Measurements from ENCODE around the gene C19orf67. TPM values are rescaled to one million over a fixed set of nuclear protein-coding genes. Genes with fewer than 3 reads are reported as not detected.

Gene C19orf67
- total and polyA plus RNA-seq, 5 experiments from 2014 or later = 0.85 TPM; not detected in 4

- peaks cover 18 to 41% (median 24%) of the 10 kb centered on the region in 5 donors for H3K27me3 Mint-ChIP-seq
- H3K4me3 Mint-ChIP-seq = no peak within 1 kb of the TSS
These were observed 23.6 kb downstream of the C19orf67 start, which contains the start of gene PALM3 for GRCh38 chr19:14061751-14062557. TSS of gene PALM3 (minus strand) at chr19:14062076. CDS start at chr19:14061980, 96 bp downstream.

GRCh38 chr19:14061081-14061749 lies 24.4 kb downstream of the C19orf67 start:
- Mint-ChIP-seq H3K27me3 (peaks cover 18 to 43% (median 25%) of the 10 kb centered on the region in 5 donors), H3K4me1 (peaks cover 10 to 23% (median 14%) of the 10 kb centered on the region in 4 donors), H3K36me3 (peaks cover 0 to 3% (median 0%) of the 10 kb centered on the region in 3 donors), H3K27ac (peak overlapping the region in 1 of 10 donors; percentile 35), H3K9me3 (no peaks in the 10 kb centered on the region), H3K4me3 (no peak overlapping the region)
- POLR2A ChIA-PET = no interaction called here
- DNase-seq = no peak
- no peak for ATAC-seq

More at GRCh38 chr19:14061751-14062557, 23.6 kb downstream of the C19orf67 start, which contains the start of gene PALM3:
- DNase-seq (no peak), ATAC-seq (no peak)
- Mint-ChIP-seq H3K36me3 (peaks cover 0 to 3% (median 0%) of the 10 kb centered on the region in 3 donors), H3K9me3 (no peaks in the 10 kb centered on the region), H3K4me1 (peaks cover 7 to 21% (median 15%) of the 10 kb centered on the region in 4 donors), H3K27ac (peak within 1 kb of the TSS in 1 of 10 donors; percentile 35)
- POLR2A ChIA-PET = no interaction called here

- Mint-ChIP-seq H3K4me1 (peaks cover 10 to 26% (median 16%) of the 10 kb centered on the region in 4 donors), H3K4me3 (peak overlapping the region in 1 of 10 donors; percentile 30), H3K27ac (no peak overlapping the region)
These were observed 25.9 kb downstream of the C19orf67 start for GRCh38 chr19:14059652-14060155.

GRCh38 chr19:14059093-14059480 lies 26.5 kb downstream of the C19orf67 start:
- Mint-ChIP-seq H3K4me1 (peaks cover 10 to 28% (median 18%) of the 10 kb centered on the region in 4 donors), H3K27me3 (peaks cover 18 to 43% (median 24%) of the 10 kb centered on the region in 5 donors), H3K36me3 (peaks cover 0 to 9% (median 0%) of the 10 kb centered on the region in 3 donors), H3K9me3 (no peaks in the 10 kb centered on the region), H3K4me3 (peak overlapping the region in 9 of 10 donors; percentile 26 to 83 (median 55)), H3K27ac (peak overlapping the region in 1 of 10 donors; percentile 27)
- peak in 1 of 2 donors; percentile 52 for ATAC-seq
- POLR2A ChIA-PET = interaction anchor here (0.5 to 1.5 kb wide), 4 partner anchors 12 to 29 kb away, joined by 3 to 5 read pairs (median 4); no protein-coding TSS in a partner anchor
- DNase-seq = peak in 9 of 10 donors; percentile 21 to 60 (median 48)

More at GRCh38 chr19:14059652-14060155, 25.9 kb downstream of the C19orf67 start:
- H3K27me3 Mint-ChIP-seq = peaks cover 18 to 43% (median 24%) of the 10 kb centered on the region in 5 donors
- no peak for DNase-seq
- ATAC-seq = no peak
- POLR2A ChIA-PET = interaction anchor here (1.2 to 1.5 kb wide), 2 partner anchors 28 to 29 kb away, joined by 3 to 4 read pairs; no protein-coding TSS in a partner anchor
- no peaks in the 10 kb centered on the region for H3K9me3 Mint-ChIP-seq
- peaks cover 0 to 3% (median 0%) of the 10 kb centered on the region in 3 donors for H3K36me3 Mint-ChIP-seq

GRCh38 chr19:14058182-14059092 lies 27.1 kb downstream of the C19orf67 start:
- Mint-ChIP-seq H3K9me3 (no peaks in the 10 kb centered on the region), H3K4me1 (peaks cover 10 to 28% (median 20%) of the 10 kb centered on the region in 4 donors), H3K36me3 (peaks cover 0 to 12% (median 0%) of the 10 kb centered on the region in 3 donors), H3K4me3 (peak overlapping the region; percentile 27 to 83 (median 60)), H3K27me3 (peaks cover 18 to 43% (median 24%) of the 10 kb centered on the region in 5 donors), H3K27ac (peak overlapping the region in 3 of 10 donors; percentile 13 to 69 (median 27))
- DNase-seq (no peak), ATAC-seq (peak in 1 of 2 donors; percentile 62)
- POLR2A ChIA-PET = interaction anchor here (0.5 to 1.5 kb wide), 4 partner anchors 11 to 88 kb away, joined by 3 to 5 read pairs (median 4); no protein-coding TSS in a partner anchor

- peak overlapping the region in 1 of 10 donors; percentile 68 for H3K27ac Mint-ChIP-seq
- peaks cover 0 to 2% (median 0%) of the 10 kb centered on the region in 9 donors for H3K9me3 Mint-ChIP-seq
- POLR2A ChIA-PET = interaction anchor here (0.8 to 1.1 kb wide), 2 partner anchors 12 to 26 kb away, joined by 3 to 4 read pairs; partner anchors contain the start of gene IL27RA
- H3K4me3 Mint-ChIP-seq = peak overlapping the region; percentile 14 to 69 (median 51)
- DNase-seq (no peak), ATAC-seq (no peak)
- H3K36me3 Mint-ChIP-seq = peaks cover 0 to 27% (median 12%) of the 10 kb centered on the region in 3 donors
- H3K4me1 Mint-ChIP-seq = peaks cover 10 to 28% (median 20%) of the 10 kb centered on the region in 4 donors
- peaks cover 18 to 43% (median 24%) of the 10 kb centered on the region in 5 donors for H3K27me3 Mint-ChIP-seq
These were observed 28.7 kb downstream of the C19orf67 start for GRCh38 chr19:14056741-14057356.

- H3K9me3 Mint-ChIP-seq = peaks cover 0 to 2% (median 0%) of the 10 kb centered on the region in 9 donors
- peaks cover 16 to 38% (median 21%) of the 10 kb centered on the region in 5 donors for H3K27me3 Mint-ChIP-seq
- peaks cover 10 to 28% (median 20%) of the 10 kb centered on the region in 4 donors for H3K4me1 Mint-ChIP-seq
- H3K27ac Mint-ChIP-seq = no peak overlapping the region
- peaks cover 0 to 30% (median 16%) of the 10 kb centered on the region in 3 donors for H3K36me3 Mint-ChIP-seq
- POLR2A ChIA-PET = interaction anchor here (0.7 to 1.1 kb wide), 2 partner anchors 10 to 25 kb away, joined by 3 to 4 read pairs; partner anchors contain the start of gene IL27RA
- DNase-seq (no peak), ATAC-seq (no peak)
- peak overlapping the region in 1 of 10 donors; percentile 3 for H3K4me3 Mint-ChIP-seq
These were observed 29.4 kb downstream of the C19orf67 start for GRCh38 chr19:14056069-14056666.

GRCh38 chr19:14055396-14055795 lies 30.2 kb downstream of the C19orf67 start:
- DNase-seq = no peak
- Mint-ChIP-seq H3K27me3 (peaks cover 14 to 30% (median 18%) of the 10 kb centered on the region in 5 donors), H3K27ac (peak overlapping the region in 3 of 10 donors; percentile 26 to 68 (median 37)), H3K9me3 (peaks cover 0 to 2% (median 0%) of the 10 kb centered on the region in 9 donors), H3K4me1 (peaks cover 10 to 28% (median 20%) of the 10 kb centered on the region in 4 donors), H3K4me3 (no peak overlapping the region), H3K36me3 (peaks cover 0 to 38% (median 17%) of the 10 kb centered on the region in 3 donors)
- POLR2A ChIA-PET = interaction anchor here (0.7 kb wide), 1 partner anchor 10 kb away, joined by 3 read pairs; no protein-coding TSS in a partner anchor
- no peak for ATAC-seq

GRCh38 chr19:14054721-14055120 lies 30.9 kb downstream of the C19orf67 start:
- peaks cover 9 to 24% (median 16%) of the 10 kb centered on the region in 5 donors for H3K27me3 Mint-ChIP-seq
- H3K36me3 Mint-ChIP-seq = peaks cover 0 to 45% (median 19%) of the 10 kb centered on the region in 3 donors
- POLR2A ChIA-PET = interaction anchor here (0.6 to 0.8 kb wide), 2 partner anchors 176 to 260 kb away, joined by 3 read pairs; partner anchors contain the start of gene ZSWIM4
- H3K9me3 Mint-ChIP-seq = peaks cover 0 to 2% (median 0%) of the 10 kb centered on the region in 9 donors
- peaks cover 10 to 27% (median 19%) of the 10 kb centered on the region in 4 donors for H3K4me1 Mint-ChIP-seq
- no peak overlapping the region for H3K4me3 Mint-ChIP-seq
- ATAC-seq = peak in 1 of 2 donors; percentile 11
- DNase-seq = no peak
- H3K27ac Mint-ChIP-seq = no peak overlapping the region

GRCh38 chr19:14054099-14054498 lies 31.5 kb downstream of the C19orf67 start:
- Mint-ChIP-seq H3K27me3 (peaks cover 9 to 20% (median 12%) of the 10 kb centered on the region in 5 donors), H3K36me3 (peaks cover 0 to 50% (median 19%) of the 10 kb centered on the region in 3 donors), H3K4me3 (no peak overlapping the region), H3K9me3 (peaks cover 0 to 2% (median 0%) of the 10 kb centered on the region in 9 donors), H3K27ac (peak overlapping the region in 7 of 10 donors; percentile 40 to 84 (median 60)), H3K4me1 (peaks cover 10 to 25% (median 19%) of the 10 kb centered on the region in 4 donors)
- ATAC-seq (no peak), DNase-seq (no peak)
- POLR2A ChIA-PET = interaction anchor here (0.8 kb wide), 1 partner anchor 259 kb away, joined by 3 read pairs; the partner anchor contains the start of gene ZSWIM4

Measured in naive thymus-derived CD8-positive, alpha-beta T cell (primary cell).